Endothelial cell of umbilical vein (primary cell): ENCODE measurements around the gene MOB1A. TPM values are rescaled to one million over a fixed set of nuclear protein-coding genes. Genes with fewer than 3 reads are reported as not detected.

Experiments
- BruUV-seq: library from RNA; stranded (reverse); fragments of 400-500 nt; replicated peaks from 2 replicates; lab custom pipeline; 2021; lab: Mats Ljungman, UMichigan
- CTCF ChIA-PET: fragments of 300-600, 350-600 bp; sonication (Branson Sonifier 250); formaldehyde crosslinking; loops from one replicate; lab custom pipeline; 2021; ENCODE audit warnings: antibody characterized with exemption, inconsistent platforms; lab: Charles Lee
- POLR2A ChIA-PET: fragments of 300-600, 350-600 bp; sonication (Branson Sonifier 250); formaldehyde crosslinking; loops from one replicate; lab custom pipeline; 2021; ENCODE audit warnings: antibody characterized with exemption, inconsistent platforms; lab: Charles Lee
- DNase-seq: peaks from one replicate; pipeline ENCODE4 v3.0.0-alpha.2; 2011; ENCODE audit warnings: low read depth, low spot score
- FAIRE-seq: peaks from 2 replicates; lab custom pipeline; 2011; peaks lifted over from hg19 to GRCh38; lab: Jason Lieb, UNC
- H2AFZ ChIP-seq: 2 replicates; pipeline ENCODE4 v1.6.0; 2012; ENCODE audit warnings: low read depth, low read length, control low read depth, inconsistent platforms
- H3K27ac ChIP-seq: 2 replicates; pipeline ENCODE4 v1.5.1; 2011; ENCODE audit warnings: low read depth, mild to moderate bottlenecking, control low read depth, low read length, moderate library complexity; ENCODE audit not compliant: insufficient read depth
- H3K27me3 ChIP-seq, 2 experiments: 2 replicates each; pipeline versions ENCODE4 v1.6.0 to v1.6.1; 2011; ENCODE audit warnings: low read length in 2 of 2, mixed read lengths in 1 of 2; ENCODE audit not compliant: control insufficient read depth in 2 of 2, insufficient read depth in 2 of 2
- H3K36me3 ChIP-seq, 2 experiments: 2 replicates in 1 of 2; 3 replicates in 1 of 2; pipeline ENCODE4 v1.5.1; 2011; ENCODE audit warnings: low read length in 2 of 2, mild to moderate bottlenecking in 1 of 2, moderate library complexity in 1 of 2; ENCODE audit not compliant: control insufficient read depth in 2 of 2, insufficient read depth in 2 of 2; ENCODE audit errors: extremely low read depth in 1 of 2
- H3K4me1 ChIP-seq: 3 replicates; pipeline ENCODE4 v1.5.1; 2011; ENCODE audit warnings: mild to moderate bottlenecking, low read length; ENCODE audit not compliant: control insufficient read depth, insufficient read depth; ENCODE audit errors: extremely low read depth
- H3K4me2 ChIP-seq: 2 replicates; pipeline ENCODE4 v1.6.1; 2011; ENCODE audit warnings: low read length, control low read depth, mixed read lengths; ENCODE audit not compliant: insufficient read depth
- H3K4me3 ChIP-seq, 3 experiments: fragments of 200-600 bp in 1 of 3; sonication (generic), shearing (Covaris generic) in 1 of 3; replicated peaks in 1 of 3; 2 replicates each; pipeline ENCODE4 v1.5.1; 2011 to 2016; ENCODE audit warnings: control low read depth in 3 of 3, low read length in 3 of 3, mild to moderate bottlenecking in 2 of 3, inconsistent platforms in 1 of 3, low read depth in 1 of 3, moderate library complexity in 1 of 3; ENCODE audit not compliant: insufficient read depth in 1 of 3
- H3K79me2 ChIP-seq: 2 replicates; pipeline ENCODE4 v1.6.0; 2012; ENCODE audit warnings: low read length, inconsistent platforms; ENCODE audit not compliant: control insufficient read depth, insufficient read depth
- H3K9ac ChIP-seq: replicated peaks from 2 replicates; pipeline ENCODE3; 2011; ENCODE audit warnings: low read length, control low read depth; ENCODE audit not compliant: insufficient read depth; ENCODE audit errors: extremely low read depth
- H3K9me1 ChIP-seq: replicated peaks from 3 replicates; pipeline ENCODE4 v1.6.0; 2011; ENCODE audit warnings: mild to moderate bottlenecking, low read length; ENCODE audit not compliant: control insufficient read depth, insufficient read depth; ENCODE audit errors: extremely low read depth
- H3K9me3 ChIP-seq: replicated peaks from 2 replicates; pipeline ENCODE4 v1.5.1; 2012; ENCODE audit warnings: low read length, inconsistent platforms; ENCODE audit not compliant: control insufficient read depth, insufficient read depth
- H4K20me1 ChIP-seq: replicated peaks from 2 replicates; pipeline ENCODE3; 2011; ENCODE audit warnings: mild to moderate bottlenecking, low read length; ENCODE audit not compliant: control insufficient read depth, insufficient read depth; ENCODE audit errors: extremely low read depth
- CTCF ChIP-seq, 2 donors: IDR thresholded peaks; 1 replicate in 1 of 2; 2 replicates in 1 of 2; pipeline ENCODE4 v1.5.1; 2011; ENCODE audit warnings: low read length in 2 of 2, mild to moderate bottlenecking in 2 of 2, moderate library complexity in 2 of 2, control low read depth in 1 of 2, inconsistent platforms in 1 of 2, low read depth in 1 of 2; ENCODE audit not compliant: insufficient read depth in 1 of 2; ENCODE audit errors: extremely low read depth in 1 of 2
- EZH2 ChIP-seq: IDR thresholded peaks from 2 replicates; pipeline ENCODE4 v1.6.1; 2012; ENCODE audit warnings: borderline replicate concordance, low read depth, mild to moderate bottlenecking, moderate library complexity, low read length, inconsistent platforms; ENCODE audit not compliant: severe bottlenecking
- FOS ChIP-seq: IDR thresholded peaks from 2 replicates; pipeline ENCODE4 v1.6.1; 2011; ENCODE audit warnings: mild to moderate bottlenecking, low read length, moderate library complexity, borderline replicate concordance; ENCODE audit not compliant: insufficient read depth
- MAX ChIP-seq: IDR thresholded peaks from 2 replicates; pipeline ENCODE4 v1.6.1; 2011; ENCODE audit not compliant: insufficient read depth, insufficient read length
- MYC ChIP-seq: IDR thresholded peaks from one replicate; pipeline ENCODE4 v1.6.1; 2011; ENCODE audit warnings: mild to moderate bottlenecking, low read depth, low read length
- POLR2A ChIP-seq: IDR thresholded peaks from 2 replicates; pipeline ENCODE4 v1.6.1; 2012; ENCODE audit warnings: low read depth, mild to moderate bottlenecking, control low read depth, low read length
- POLR2AphosphoS5 ChIP-seq: IDR thresholded peaks from 2 replicates; pipeline ENCODE4 v1.6.1; 2012; ENCODE audit warnings: low read depth, mild to moderate bottlenecking, control low read depth, low read length, moderate library complexity; ENCODE audit not compliant: insufficient read depth
- dilution Hi-C: fragments of 300-500 bp; cut with MboI; formaldehyde crosslinking; loops from one replicate; pipeline ENCODE4 v1.15.0; 2019; ENCODE audit warnings: low sequenced_read_pairs; ENCODE audit not compliant: extremely low pct_ligation_motif_present
- intact Hi-C: fragments of 100-400 bp; cut with micrococcal nuclease; formaldehyde crosslinking; loops from one replicate; pipeline ENCODE4 v1.10.0; 2022
- polyA plus RNA-seq, 4 experiments: library from polyadenylated mRNA; depleted of rRNA in 3 of 4; stranded (reverse) in 3 of 4; unstranded in 1 of 4; fragments of >200 nt; gene quantifications; 2 replicates each; pipeline versions ENCODE4 v1.2.1 to v1.2.3, GENCODE V29; 2011 to 2012; ENCODE audit warnings: missing spikeins in 1 of 4
- total RNA-seq: library from RNA; stranded (reverse); gene quantifications from 2 replicates; pipeline ENCODE4 v1.2.3, GENCODE V29; 2021

The MOB1A gene
- total and polyA plus RNA-seq, 2 donors (not counting 3 experiments of a cell fraction or from before 2014, with no cell fraction given), result 25.3 to 112 TPM

- Histone ChIP-seq H3K4me2 (no peak overlapping the region), H3K9ac (no peak overlapping the region), H3K9me1 (no peaks in the 10 kb centered on the region), H3K79me2 (peaks cover 9% of the 10 kb centered on the region), H3K9me3 (no peaks in the 10 kb centered on the region), H3K27me3 (no peaks in the 10 kb centered on the region), H3K36me3 (no peaks in the 10 kb centered on the region), H4K20me1 (no peaks in the 10 kb centered on the region), H2AFZ (no peak overlapping the region), H3K27ac (no peak overlapping the region), H3K4me1 (peaks cover 8% of the 10 kb centered on the region), H3K4me3 (no peak overlapping the region)
- BruUV-seq, result no TSS peak
- dilution Hi-C loops, result no loop called here
- ChIA-PET POLR2A (no interaction called here), CTCF (no interaction called here)
- intact Hi-C loops, result no loop called here
- DNase-seq (no peak), FAIRE-seq (no peak)
- TF ChIP-seq MYC, result no peak
- TF ChIP-seq CTCF (IDR thresholded peaks at IDR 0.05; ENCODE audit: extremely low read depth in 1 of 2, insufficient read depth in 1 of 2, low read depth in 1 of 2, low read length in 2 of 2), result no peak
Measured at GRCh38 chr2:74194799-74195198, 16.1 kb upstream of the MOB1A start.

GRCh38 chr2:74191596-74192380, 13.1 kb upstream of the MOB1A start:
- no TSS peak for BruUV-seq
- H3K4me3 ChIP-seq, result no peak overlapping the region
- POLR2A ChIA-PET, result no interaction called here
- FAIRE-seq, result no peak
- no peak overlapping the region for H3K9ac ChIP-seq
- H3K36me3 ChIP-seq, result no peaks in the 10 kb centered on the region
- no peaks in the 10 kb centered on the region for H3K4me1 ChIP-seq
- no peaks in the 10 kb centered on the region for H3K9me1 ChIP-seq
- CTCF ChIA-PET, result interaction anchor here (0.8 to 1.4 kb wide), 4 partner anchors 9 to 365 kb away, joined by 3 to 5 read pairs (median 4); no protein-coding TSS in a partner anchor
- no peak overlapping the region for H3K4me2 ChIP-seq
- no peak overlapping the region for H2AFZ ChIP-seq
- TF ChIP-seq POLR2AphosphoS5 (no peak), MAX (no peak), POLR2A (no peak), CTCF (IDR thresholded peaks at IDR 0.05; ENCODE audit: extremely low read depth in 1 of 2, insufficient read depth in 1 of 2, low read depth in 1 of 2, low read length in 2 of 2) (no peak), FOS (no peak), EZH2 (no peak)
- H3K79me2 ChIP-seq, result no peaks in the 10 kb centered on the region
- dilution Hi-C loops (no loop called here), intact Hi-C loops (no loop called here)
- H3K9me3 ChIP-seq, result no peaks in the 10 kb centered on the region
- H3K27me3 ChIP-seq, result no peaks in the 10 kb centered on the region
- no peak overlapping the region for H3K27ac ChIP-seq
- no peak for DNase-seq
- no peaks in the 10 kb centered on the region for H4K20me1 ChIP-seq
